Measurements from ENCODE around the gene MAGI1.
"Not testable (repeated sequence)": the region's sequence is repeated elsewhere in the genome, so short reads cannot be mapped to it uniquely, and the experiment has no call there.

The MAGI1 gene

DNA sequence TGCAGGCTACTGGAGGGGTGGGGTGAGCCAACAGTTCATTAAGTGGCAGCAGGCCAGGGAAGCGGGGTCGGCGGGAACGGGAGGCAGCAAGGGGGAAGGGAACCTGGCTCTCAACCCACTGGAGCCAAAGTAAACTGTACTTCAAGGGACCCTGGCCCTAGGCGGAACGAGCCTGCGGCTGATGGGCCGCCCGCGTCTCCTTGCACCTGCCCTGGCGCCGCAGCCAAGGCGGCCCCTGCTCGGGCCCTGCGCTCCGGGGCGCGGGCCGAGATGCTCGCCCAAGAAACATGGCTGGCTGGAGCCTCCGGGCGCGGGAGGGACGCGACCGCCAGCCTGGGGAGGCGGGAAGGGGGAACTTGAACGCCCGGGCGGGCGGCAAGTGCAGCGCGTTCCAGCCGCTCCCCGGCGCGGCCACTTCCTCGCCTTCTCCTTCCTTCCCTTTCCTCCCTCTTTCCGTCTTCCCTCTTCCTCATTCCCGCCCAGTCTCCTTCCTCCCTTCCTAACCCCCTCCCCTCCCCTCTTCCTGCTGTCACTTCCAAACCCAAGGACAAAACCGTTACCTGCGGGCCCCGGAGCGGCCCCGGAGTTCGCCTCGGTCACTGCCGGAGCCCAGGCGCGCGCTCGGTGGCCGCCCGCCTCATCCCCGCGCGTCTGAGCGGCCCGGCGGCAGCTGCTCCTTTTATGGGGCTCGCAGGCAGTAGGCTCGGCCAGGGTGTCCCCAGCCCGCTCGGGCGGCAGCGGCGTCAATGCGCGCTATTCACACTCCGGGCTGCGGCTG lies 489.7 kb downstream of the MAGI1 start:
- DNase-seq = no peak

DNA sequence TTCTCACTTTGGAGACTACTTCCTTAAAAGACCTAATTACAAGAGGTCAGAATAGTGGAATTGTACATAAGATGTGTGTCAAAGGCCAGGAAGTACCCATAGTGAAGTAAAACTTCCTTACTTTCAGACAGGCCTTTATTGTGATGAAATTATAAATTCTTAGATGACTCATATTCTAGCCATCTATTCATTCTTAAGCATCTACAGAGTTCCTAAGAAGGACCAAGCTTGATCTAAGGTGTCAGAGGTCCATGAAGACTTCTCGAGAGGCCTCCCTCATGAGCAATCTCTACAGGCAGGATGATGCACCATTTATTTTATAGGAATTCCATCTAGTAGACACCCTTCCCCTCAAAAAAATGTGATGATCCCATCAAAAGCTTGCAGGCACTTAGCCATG lies 493.3 kb downstream of the MAGI1 start:
- DNase-seq = no peak

DNA sequence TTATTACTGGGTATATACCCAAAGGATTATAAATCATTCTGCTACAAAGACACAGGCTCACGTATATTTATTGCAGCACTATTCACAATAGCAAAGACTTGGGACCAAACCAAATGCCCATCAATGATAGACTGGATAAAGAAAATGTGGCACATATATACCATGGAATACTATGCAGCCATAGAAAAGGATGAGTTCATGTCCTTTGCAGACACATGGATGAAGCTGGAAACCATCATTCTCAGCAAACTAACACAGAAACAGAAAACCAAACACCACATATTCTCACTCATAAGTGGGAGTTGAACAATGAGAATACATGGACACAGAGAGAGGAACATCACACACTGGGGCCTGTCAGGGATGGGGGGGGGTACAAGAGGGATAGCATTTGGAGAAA lies 495.3 kb downstream of the MAGI1 start:
- DNase-seq = not testable (repeated sequence)

DNA sequence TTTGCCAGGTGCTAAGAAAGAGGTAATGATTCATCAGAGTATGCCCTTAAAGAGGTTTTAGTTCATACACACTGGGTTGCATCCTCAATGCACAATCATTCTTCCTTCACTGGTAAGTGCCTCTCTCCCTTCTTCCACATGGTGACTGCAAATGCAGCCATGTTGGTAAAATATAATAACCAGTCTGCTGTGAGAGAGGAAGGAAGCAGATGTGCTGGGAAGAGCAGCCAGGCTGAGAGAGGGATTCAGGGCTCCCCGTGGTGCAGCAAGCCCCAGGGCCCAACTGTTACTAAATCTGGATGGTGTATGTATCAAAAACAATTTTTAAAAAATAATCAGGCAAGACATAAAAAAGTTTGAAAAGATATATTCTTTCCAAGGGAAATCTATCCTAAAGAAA lies 498.1 kb downstream of the MAGI1 start:
- DNase-seq = no peak

DNA sequence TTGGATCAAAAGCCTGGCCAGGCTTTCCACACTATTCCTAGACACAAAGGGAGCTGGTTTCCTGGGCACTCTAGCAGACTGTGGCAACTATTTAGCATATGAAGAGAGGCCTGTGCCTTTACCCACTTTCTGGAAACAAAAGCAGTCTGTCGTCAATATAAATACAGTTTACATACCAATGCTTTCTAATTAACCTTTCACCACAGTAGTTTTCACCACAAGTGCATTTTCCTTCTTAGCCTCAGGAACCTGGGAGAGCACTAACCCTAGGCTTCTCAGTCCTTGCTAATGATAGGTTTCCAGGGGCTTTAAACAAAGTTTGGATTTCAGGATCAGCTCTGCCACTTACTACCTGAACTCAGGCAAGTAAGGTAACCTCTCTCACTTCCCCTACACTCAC lies 499.1 kb downstream of the MAGI1 start:
- no peak for DNase-seq

DNA sequence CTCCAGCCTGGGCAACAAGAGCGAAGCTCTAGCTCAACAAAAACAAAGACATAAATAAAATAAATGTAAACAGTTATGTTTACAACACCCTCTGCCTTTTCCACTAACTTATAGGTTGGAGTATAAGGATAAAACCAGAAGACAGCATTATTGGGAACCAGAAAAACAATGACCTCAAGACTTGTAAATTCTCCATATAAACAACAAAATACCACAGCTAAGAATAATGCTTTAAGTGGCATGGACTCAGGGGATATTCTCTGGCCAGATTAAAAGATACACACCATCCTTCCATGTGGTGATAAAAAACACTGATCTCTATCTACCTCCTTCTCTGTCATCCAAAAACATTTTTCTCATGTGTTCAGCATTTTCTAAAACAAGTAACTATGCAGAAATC lies 500.6 kb downstream of the MAGI1 start:
- no peak for DNase-seq

DNA sequence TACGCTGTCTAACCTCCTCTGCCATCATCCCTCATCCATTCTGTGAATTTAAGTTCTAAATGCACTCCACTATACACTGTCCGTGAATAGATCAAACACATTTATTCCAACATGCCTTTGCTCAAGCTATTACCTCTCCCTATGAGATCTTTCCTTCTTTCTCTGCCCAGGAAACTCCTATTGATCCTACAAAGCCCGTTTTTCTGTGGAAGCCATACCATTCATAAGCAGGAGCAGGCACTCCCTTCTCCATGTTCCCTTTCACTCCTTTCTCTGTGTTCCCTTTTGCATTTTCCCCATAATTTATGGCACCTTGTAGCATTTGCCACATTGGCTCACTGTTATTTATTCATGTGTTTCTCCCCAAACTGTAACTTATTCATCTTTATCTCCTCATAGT lies 501.6 kb downstream of the MAGI1 start:
- no peak for DNase-seq

DNA sequence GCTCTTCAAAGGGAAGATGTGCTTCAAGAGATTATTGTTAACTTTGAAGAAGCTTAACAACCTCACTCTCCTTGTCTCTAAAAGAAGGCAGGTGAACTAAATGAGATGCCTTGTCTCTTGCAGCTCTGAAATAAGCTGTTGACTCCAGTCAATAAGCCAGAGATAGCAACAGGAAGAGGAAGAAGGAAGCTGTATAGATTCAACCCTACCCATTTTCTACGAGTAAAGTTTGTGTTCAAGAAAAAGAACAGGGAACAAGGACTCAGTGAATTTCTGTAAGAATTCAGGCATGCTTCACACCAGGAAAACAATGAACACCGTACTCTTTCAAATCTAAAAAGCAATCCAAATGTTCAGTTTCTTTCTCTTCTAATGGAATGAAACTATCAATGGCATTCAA lies 503.5 kb downstream of the MAGI1 start:
- DNase-seq = no peak

DNA sequence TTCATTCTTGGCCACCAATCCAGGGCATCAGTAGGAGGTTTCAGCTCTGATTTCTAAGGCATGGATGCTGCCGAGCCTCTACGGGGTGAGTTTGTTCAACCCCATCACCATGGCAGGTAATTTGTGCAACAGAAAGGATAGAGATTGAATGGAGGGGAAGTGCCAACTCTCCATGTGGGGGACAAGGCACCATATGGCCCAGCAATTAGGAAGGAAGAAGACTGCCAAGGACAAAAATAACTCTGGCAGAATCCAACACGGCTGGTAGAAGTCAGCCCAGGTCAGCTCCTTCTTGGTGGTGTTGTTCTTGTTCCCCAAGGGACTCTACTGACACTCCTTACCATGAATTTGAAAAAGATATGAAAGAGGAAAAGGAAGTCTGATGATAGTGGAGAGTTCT lies 503.9 kb downstream of the MAGI1 start:
- no peak for DNase-seq

DNA sequence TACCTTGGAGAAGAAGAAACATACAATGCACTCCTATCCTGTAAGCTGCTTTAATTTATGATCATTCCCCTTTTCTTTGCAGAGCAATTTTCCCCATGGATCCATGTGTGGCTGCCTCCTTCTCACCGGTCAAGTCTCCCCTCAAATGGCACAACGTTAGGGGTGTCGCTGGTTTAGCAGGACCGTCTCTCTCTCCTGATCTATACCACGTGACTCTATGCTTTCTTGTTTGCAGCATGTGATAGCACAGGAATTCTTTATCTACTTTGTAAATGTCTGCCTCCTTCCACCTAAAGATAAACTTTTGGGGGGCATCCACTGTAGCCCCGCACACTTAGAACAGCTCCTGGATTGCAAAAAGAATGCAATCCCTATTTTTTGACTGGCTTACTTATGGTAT lies 506.0 kb downstream of the MAGI1 start:
- no peak for DNase-seq

DNA sequence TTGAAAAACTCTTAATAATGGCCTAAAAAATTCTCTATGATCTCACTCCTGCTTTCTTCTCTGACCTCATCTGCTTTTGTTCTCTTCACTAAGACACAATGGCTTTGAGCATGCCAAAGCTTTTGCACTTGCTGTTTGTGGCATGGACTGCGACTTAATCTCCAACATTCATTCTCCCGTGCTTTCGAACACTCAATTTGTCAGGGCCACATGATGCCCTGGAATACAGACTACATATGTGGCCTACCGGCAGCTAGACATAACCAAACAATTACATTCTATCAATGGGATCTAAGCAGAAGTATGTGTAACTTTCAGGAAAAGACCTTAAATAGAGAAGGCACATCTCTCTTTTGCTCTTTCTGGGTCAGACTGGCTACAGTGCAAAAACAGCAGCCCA lies 506.5 kb downstream of the MAGI1 start:
- DNase-seq = no peak

DNA sequence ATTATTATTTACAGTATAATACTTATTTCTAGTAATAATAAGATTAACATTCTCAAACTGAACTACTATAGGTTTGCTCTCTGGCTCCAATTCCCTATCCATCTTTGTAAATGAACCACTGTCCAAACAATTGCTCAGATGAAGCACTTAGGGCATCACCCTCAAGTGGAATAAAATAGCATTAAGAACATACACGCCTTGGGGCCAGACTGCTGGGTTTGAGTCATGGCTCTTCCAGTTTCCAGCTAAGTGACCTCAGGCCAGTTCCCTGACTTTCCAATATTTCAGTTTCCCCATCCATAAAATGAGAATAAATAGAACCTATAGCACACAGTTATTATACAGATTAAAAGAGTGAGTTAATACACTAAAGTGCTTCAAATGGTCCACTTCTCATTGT lies 507.2 kb downstream of the MAGI1 start:
- DNase-seq = no peak

DNA sequence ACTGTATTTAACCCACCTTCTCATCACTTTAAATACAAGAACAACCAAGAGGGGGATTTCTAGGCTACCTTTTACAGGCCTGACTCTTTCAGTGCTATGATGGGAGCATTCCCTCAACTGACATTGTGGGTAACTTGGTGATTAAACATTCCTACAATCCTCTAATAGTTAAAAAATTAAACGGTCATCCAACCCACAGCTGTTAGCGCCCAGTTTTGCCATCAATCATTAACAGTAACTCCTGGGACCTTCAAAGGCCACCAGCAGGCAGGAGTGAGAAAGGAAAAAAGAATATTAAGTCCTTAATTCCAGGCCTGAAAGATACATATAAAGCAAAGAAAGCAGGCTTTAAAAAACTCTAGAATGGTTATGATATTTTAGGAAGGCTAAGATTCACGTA lies 512.1 kb downstream of the MAGI1 start:
- no peak for DNase-seq

DNA sequence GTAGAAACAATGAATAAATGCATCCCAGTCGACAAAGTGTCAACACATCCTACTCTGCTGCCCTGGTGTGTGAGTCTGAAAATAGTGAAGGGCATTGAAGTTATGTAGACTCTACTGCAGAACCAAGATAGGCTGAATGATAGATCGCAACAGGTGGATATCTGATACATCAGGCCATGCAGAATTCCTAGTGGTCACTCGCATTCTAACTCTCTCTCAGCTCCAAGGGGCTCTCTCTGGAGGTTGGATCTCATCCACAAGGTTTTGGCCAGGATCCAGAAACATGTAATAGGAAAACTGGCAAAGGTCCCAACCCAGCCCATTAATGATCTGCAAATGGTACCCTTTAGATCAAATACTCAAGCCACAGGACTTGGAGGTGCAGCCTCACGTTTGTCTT lies 514.1 kb downstream of the MAGI1 start:
- DNase-seq = no peak

DNA sequence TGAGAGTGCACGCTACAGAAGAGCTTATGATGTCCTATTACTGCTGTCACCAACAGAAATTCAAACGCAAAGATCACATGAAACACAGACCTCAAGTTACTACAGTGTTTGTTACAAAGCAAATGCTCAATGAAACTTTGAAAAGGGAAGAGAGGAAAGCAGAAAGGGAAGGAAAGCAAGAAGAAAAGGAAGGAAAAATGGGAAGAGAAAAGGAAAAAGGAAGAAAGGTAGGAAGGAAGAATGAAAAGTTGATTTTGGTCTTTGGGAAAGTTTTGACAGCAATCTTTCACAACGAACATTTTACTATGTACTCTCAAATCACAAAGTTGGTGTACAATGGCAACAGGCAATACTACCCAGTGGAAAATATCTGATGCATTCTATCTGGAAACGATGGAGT lies 514.8 kb downstream of the MAGI1 start:
- no peak for DNase-seq

DNA sequence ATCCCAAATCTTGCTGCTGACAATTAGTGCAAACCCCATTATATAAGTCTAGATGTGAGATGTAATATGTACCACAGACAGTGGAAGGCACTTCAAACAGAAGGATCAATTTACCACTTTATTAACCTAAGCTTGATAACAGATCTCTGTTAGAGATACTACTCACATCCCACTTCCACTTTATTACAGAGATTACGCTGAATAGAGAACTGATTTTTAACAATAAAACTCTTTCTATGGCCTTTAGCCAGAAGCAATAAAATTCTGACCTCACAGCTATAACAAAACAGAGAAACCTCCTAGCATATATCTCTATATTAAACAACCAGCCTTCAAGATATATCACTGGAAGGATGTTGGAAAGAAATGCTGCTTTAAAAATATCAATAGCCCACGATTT lies 517.7 kb downstream of the MAGI1 start:
- DNase-seq = no peak

DNA sequence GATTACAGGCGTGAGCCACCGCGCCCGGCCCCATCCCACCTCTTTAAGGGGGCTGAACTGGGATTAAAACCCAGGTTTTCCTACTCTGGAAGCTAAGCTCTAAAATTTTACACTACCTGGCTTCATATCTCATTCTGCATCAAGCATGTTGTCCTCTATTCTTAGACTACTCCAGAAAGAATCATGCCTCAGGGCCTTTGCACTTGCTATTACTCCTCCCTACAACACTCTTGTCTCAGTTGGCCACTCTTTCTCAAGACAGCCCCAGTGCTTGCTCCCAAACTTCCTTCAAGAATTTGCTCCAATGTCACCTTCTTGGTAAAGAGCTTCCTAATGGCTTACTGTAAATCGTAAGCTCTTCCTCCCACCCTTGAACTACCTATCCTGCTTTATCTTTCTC lies 521.7 kb downstream of the MAGI1 start:
- no peak for DNase-seq

DNA sequence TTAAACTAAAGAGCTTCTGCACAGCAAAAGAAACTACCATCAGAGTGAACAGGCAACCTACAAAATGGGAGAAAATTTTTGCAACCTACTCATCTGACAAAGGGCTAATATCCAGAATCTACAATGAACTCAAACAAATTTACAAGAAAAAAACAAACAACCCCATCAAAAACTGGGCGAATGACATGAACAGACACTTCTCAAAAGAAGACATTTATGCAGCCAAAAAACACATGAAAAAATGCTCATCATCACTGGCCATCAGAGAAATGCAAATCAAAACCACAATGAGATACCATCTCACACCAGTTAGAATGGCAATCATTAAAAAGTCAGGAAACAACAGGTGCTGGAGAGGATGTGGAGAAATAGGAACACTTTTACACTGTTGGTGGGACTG lies 524.4 kb downstream of the MAGI1 start:
- DNase-seq = not testable (repeated sequence)

DNA sequence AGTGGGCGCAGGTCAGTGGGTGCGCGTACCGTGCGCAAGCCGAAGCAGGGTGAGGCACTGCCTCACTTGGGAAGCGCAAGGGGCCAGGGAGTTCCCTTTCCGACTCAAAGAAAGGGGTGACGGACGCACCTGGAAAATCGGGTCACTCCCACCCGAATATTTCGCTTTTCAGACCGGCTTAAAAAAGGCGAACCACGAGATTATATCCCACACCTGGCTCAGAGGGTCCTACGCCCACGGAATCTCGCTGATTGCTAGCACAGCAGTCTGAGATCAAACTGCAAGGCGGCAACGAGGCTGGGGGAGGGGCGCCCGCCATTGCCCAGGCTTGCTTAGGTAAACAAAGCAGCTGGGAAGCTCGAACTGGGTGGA lies 529.3 kb downstream of the MAGI1 start:
- DNase-seq = not testable (repeated sequence)

DNA sequence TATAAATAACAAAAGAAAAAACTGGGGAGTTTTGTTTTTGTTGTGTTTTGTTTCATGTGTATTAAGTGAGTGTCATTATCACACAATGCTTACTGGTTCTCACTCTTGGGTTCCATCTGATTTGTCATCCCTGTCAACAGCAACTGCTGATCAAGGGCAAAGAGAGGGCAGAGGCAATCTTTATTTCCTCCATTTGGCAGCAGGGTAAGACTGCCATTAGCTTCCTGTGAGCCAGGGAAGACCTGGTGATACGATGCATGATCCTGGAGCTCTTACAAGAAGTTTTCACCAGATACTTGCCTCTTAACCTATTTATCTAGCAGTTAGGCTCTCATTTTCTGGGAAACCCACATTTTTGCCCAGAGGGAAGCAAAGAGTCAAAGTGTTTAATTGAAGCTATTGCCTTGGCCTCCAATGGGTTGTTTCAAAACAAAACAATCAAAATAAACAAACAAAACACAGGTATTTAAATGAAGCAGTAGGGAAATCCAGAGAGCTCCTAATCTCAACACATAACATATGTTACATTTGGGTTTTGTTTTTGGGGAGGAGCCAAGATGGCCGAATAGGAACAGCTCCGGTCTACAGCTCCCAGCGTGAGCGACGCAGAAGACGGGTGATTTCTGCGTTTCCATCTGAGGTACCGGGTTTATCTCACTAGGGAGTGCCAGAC lies 529.8 kb downstream of the MAGI1 start:
- no peak for DNase-seq

DNA sequence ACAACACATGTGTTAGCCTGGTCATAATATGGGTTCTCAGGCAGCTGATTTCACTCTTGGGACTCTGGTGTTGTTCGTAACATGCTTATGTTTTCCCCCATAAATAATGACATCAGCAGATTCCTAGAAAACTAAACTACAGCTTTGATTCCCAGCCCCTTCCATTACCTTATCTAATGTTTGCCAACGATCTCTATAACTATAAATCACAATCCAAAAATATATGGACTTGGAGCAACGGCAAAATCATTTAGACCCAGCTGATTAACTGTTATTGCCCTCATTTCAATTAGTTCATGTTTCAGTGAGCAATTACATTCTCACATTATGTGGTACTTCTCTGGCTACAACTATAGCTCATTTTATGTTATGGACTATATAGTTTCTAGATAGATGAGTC lies 531.3 kb downstream of the MAGI1 start:
- no peak for DNase-seq

DNA sequence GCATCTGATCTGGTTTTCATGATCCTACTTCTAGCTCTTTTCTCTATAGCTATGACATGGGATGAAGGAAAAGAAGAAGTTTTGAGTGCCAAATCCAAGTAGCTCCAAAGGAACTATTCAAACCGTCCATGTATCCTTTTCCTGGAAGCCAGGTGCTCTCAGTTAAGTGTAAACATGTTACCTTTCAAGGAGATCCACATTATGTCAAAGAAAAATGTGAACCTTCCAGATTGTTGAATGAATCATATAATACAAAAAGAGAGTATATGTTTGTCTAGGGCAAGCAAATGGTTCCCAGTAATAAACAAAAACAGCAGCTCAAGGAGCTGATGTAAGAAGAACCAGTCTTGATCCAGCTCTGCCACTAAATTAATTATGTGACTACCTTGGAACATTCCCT lies 534.9 kb downstream of the MAGI1 start:
- DNase-seq = no peak

DNA sequence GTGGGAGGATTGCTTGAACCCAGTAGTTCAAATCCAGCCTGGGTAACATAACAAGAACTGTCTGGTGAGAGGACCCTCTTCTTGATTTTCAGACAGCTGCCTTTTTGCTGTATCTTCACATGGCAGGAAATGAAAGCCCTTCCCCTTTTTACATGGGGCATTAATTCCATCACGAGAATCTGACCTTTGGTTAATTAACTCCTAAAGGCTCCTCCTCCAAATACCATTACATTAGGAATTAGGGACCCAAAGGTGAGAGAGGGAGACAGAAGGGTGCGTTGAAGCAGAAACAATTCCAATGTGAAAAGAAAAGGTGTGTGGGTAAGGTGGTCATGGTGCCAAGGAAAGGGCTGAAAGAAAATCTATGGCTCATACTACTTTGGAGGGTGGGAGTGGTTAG lies 536.2 kb downstream of the MAGI1 start:
- no peak for DNase-seq

DNA sequence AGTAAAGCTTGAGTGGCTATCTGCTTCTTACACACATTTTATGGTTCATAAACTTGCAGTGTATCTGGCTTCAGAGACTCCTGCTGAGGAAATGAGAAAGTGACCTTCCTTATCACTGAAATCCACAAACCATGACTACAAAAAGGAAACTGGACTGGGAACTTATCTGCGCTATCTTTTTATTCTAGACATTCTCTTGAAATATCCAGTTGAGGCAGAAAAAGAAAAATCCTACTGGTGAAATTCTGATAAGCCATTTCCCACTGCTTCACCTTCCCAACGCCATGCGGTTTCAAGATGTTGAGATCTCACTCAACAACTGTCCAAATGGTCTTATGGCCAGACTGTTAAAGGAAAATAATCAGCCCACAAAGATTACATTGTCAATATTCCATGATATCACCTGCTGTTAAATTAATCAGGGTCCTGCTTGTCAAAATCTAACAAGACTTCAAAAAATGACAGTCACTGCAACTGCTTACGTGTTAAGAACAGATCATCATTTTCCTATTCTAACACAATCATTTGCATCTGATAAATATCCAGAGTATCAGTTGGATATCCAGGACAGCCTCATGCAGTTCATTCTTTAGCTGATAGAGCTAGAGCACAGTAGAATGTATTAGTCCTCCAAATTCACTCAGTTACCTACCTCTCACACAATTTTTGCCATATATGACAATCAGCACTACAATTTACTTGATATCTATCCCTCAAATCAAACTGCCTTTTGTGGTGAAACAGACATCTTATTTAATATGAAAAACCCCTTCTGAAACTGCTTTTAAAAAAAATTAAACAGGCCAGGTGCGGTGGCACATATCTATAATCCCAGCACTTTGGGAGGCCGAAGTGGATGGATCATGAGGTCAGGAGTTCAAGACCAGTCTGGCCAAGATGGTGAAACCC lies 538.1 kb downstream of the MAGI1 start:
- no peak for DNase-seq

Measured in activated T-cell treated with anti-CD3 and anti-CD28 coated beads for 4 hours (primary cell).